Lung (tissue), 12 donors: ENCODE measurements around the gene CFAP107. TPM values are rescaled to one million over a fixed set of nuclear protein-coding genes. Genes with fewer than 3 reads are reported as not detected.

Experiments
- ATAC-seq: fragments of 200-7000 bp; cut with Tn5 transposase; one replicate; pipeline ENCODE4 v1.9.1; 2020; ENCODE audit warnings: moderate number of reproducible peaks; ENCODE audit not compliant: insufficient read depth, low FRiP score
- DNase-seq, 3 donors: peaks; one replicate each; pipeline ENCODE4 v3.0.0-alpha.2; 2013 to 2017
- H3K27ac ChIP-seq, 2 donors: one replicate each; pipeline ENCODE4 v1.5.1; 2013; ENCODE audit warnings: mild to moderate bottlenecking in 2 of 2, moderate library complexity in 2 of 2, control low read depth in 1 of 2, inconsistent platforms in 1 of 2, low read depth in 1 of 2, low read length in 1 of 2
- H3K27me3 ChIP-seq, 3 donors: one replicate each; pipeline ENCODE4 v1.5.1; 2013; ENCODE audit warnings: low read length in 2 of 3; ENCODE audit not compliant: control insufficient read depth in 3 of 3, insufficient read depth in 3 of 3
- H3K36me3 ChIP-seq, 4 donors: one replicate each; pipeline ENCODE4 v1.5.1; 2013; ENCODE audit warnings: low read length in 4 of 4, mild to moderate bottlenecking in 1 of 4, moderate library complexity in 1 of 4; ENCODE audit not compliant: control insufficient read depth in 4 of 4, insufficient read depth in 4 of 4
- H3K4me1 ChIP-seq, 5 donors: one replicate each; pipeline ENCODE4 v1.5.1; 2013; ENCODE audit warnings: low read length in 5 of 5, mild to moderate bottlenecking in 2 of 5, moderate library complexity in 1 of 5; ENCODE audit not compliant: control insufficient read depth in 5 of 5, insufficient read depth in 5 of 5
- H3K4me3 ChIP-seq: one replicate; pipeline ENCODE4 v1.5.1; 2013; ENCODE audit warnings: mild to moderate bottlenecking, control low read depth, moderate library complexity
- H3K9ac ChIP-seq, 2 donors: one replicate each; pipeline ENCODE4 v1.5.1; 2013; ENCODE audit warnings: low read length in 2 of 2, control low read depth in 1 of 2; ENCODE audit not compliant: insufficient read depth in 1 of 2
- H3K9me3 ChIP-seq, 4 donors: one replicate each; pipeline ENCODE4 v1.5.1; 2013; ENCODE audit warnings: low read length in 3 of 4, mild to moderate bottlenecking in 1 of 4, moderate library complexity in 1 of 4; ENCODE audit not compliant: control insufficient read depth in 4 of 4, insufficient read depth in 3 of 4
- CTCF ChIP-seq: IDR thresholded peaks from 2 replicates; pipeline ENCODE4 v1.5.1; 2012; ENCODE audit warnings: mild to moderate bottlenecking; ENCODE audit errors: control extremely low read depth, extremely low read depth
- WGBS, 2 donors: extraction: QIAGEN DNeasy Blood & Tissue Kit; methylation state at CpG; one replicate each; pipeline ENCODE4 v1.1.7; 2013; 5-methylcytosine and 5-hydroxymethylcytosine counted together
- polyA plus RNA-seq, 2 donors: library from polyadenylated mRNA; stranded (reverse); fragments of 200-250 nt; gene quantifications; one replicate each; pipeline ENCODE4 v1.2.1, GENCODE V29; 2013
- total RNA-seq, 2 donors: library from RNA; depleted of rRNA in 1 of 2; stranded (reverse); fragments of >200 nt in 1 of 2; gene quantifications; one replicate each; pipeline ENCODE4 v1.2.1, GENCODE V29; 2014 to 2021
- donor health status: control.
- donor health status: control.
- donor health status: Bipolar disorder and iron deficiency.
- donor health status: healthy.
- donor health status: DM: yes; HTN: yes; CAD: no.

The CFAP107 gene
- total and polyA plus RNA-seq, 4 donors: 1.3 to 8.5 (median 2.4) TPM

GRCh38 chr1:12738934-12739333 lies 7.1 kb upstream of the CFAP107 start:
- peaks cover 0 to 5% (median under 1%) of the 10 kb centered on the region in 4 donors for H3K9me3 ChIP-seq
- H3K4me1 ChIP-seq: no peaks in the 10 kb centered on the region
- no peaks in the 10 kb centered on the region for H3K36me3 ChIP-seq
- H3K4me3 ChIP-seq: no peak overlapping the region
- no peak overlapping the region for H3K27ac ChIP-seq
- DNase-seq (no peak), ATAC-seq (no peak)
- TF ChIP-seq CTCF: no peak
- WGBS, 2 donors: 90 to 95% methylated on average over 1 of the region's 1 CpG
- H3K27me3 ChIP-seq: no peaks in the 10 kb centered on the region
- H3K9ac ChIP-seq: no peak overlapping the region

- WGBS, 2 donors: 75 to 80% methylated on average over 5 of the region's 5 CpGs
- no peaks in the 10 kb centered on the region for H3K4me1 ChIP-seq
- TF ChIP-seq CTCF: no peak
- H3K27me3 ChIP-seq: no peaks in the 10 kb centered on the region
- ATAC-seq (no peak), DNase-seq (no peak)
- H3K27ac ChIP-seq: no peak overlapping the region
- H3K9ac ChIP-seq: no peak overlapping the region
- H3K9me3 ChIP-seq: peaks cover 0 to 5% (median under 1%) of the 10 kb centered on the region in 4 donors
- H3K36me3 ChIP-seq: no peaks in the 10 kb centered on the region
- no peak overlapping the region for H3K4me3 ChIP-seq
These were observed 6.4 kb upstream of the CFAP107 start for GRCh38 chr1:12739613-12740012.

- no peak overlapping the region for H3K9ac ChIP-seq
- TF ChIP-seq CTCF: no peak
- H3K36me3 ChIP-seq: no peaks in the 10 kb centered on the region
- DNase-seq (no peak), ATAC-seq (no peak)
- no peak overlapping the region for H3K27ac ChIP-seq
- no peaks in the 10 kb centered on the region for H3K4me1 ChIP-seq
- no peaks in the 10 kb centered on the region for H3K9me3 ChIP-seq
- no peaks in the 10 kb centered on the region for H3K27me3 ChIP-seq
- no peak overlapping the region for H3K4me3 ChIP-seq
- WGBS, 2 donors: 83 to 93% methylated on average over 3 of the region's 3 CpGs
These were observed 4.1 kb upstream of the CFAP107 start for GRCh38 chr1:12741946-12742345.
